Activated T-helper 2 cell treated with anti-CD3 and anti-CD28 coated beads, Interferon-gamma antibody, Interleukin-2, Interleukin-4, amounts not matched to agents 10 μg/mL and 5 μg/mL and 100 μg/mL, durations not matched to agents 14 hours and 24 hours and 36 hours (primary cell): ENCODE data around the gene ARL4A. TPM values are rescaled to one million over a fixed set of nuclear protein-coding genes. Genes with fewer than 3 reads are reported as not detected.
A peak's percentile ranks its signal among the peaks of the same experiment; 100 is the strongest.
"Not testable (repeated sequence)": the region's sequence is repeated elsewhere in the genome, so short reads cannot be mapped to it uniquely, and the experiment has no call there.

ENCODE experiments used
- DNase-seq: peaks from one replicate; pipeline ENCODE4 v3.0.0; 2021; ENCODE audit warnings: low spot score
- H3K27ac Mint-ChIP-seq: one replicate; pipeline ENCODE4 v1.8.0; 2021; ENCODE audit warnings: mixed read lengths
- H3K27me3 Mint-ChIP-seq: one replicate; pipeline ENCODE4 v1.8.0; 2021; ENCODE audit warnings: low read depth, mixed read lengths
- H3K36me3 Mint-ChIP-seq: one replicate; pipeline ENCODE4 v1.8.0; 2021; ENCODE audit warnings: low read depth, mixed read lengths
- H3K4me1 Mint-ChIP-seq: one replicate; pipeline ENCODE4 v1.8.0; 2021; ENCODE audit warnings: low read depth, mixed read lengths
- H3K4me3 Mint-ChIP-seq: one replicate; pipeline ENCODE4 v1.8.0; 2021; ENCODE audit warnings: low read depth, mild to moderate bottlenecking, moderate library complexity, mixed read lengths
- H3K9me3 Mint-ChIP-seq: one replicate; pipeline ENCODE4 v1.8.0; 2021; ENCODE audit warnings: mixed read lengths
- intact Hi-C: fragments of 100-400 bp; cut with micrococcal nuclease; formaldehyde crosslinking; loops from one replicate; pipeline ENCODE4 v1.15.1; 2023
- total RNA-seq: library from RNA; stranded (reverse); gene quantifications from 2 replicates; pipeline ENCODE4 v1.2.3, GENCODE V29; 2022

The ARL4A gene
- total RNA-seq, 1 donor from 2014 or later, result 14.8 TPM

DNA sequence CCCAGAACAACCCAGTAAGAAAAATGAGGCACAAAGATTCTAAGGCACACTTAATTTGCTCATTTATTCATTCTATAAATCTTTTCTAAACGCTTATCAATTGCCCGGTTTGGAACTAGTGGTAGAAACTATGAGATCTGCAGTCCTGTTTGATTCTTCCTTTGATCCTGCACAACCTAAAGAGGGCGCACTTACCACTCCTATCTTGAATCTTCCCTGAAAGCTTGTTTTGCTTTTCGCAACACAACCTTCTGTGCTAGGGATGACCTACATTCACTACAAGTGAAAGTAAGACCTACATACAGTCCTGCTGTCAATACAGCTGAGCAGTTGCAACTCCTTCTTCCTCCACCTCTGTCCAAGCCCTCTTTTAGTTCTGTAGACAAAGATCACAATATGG is 12.6 kb upstream of the ARL4A start:
- peaks cover 7% of the 10 kb centered on the region for H3K4me1 Mint-ChIP-seq
- DNase-seq, result peak; percentile 34
- no peak overlapping the region for H3K4me3 Mint-ChIP-seq
- intact Hi-C loops, result loop anchor here (1.0 kb wide), 1 partner anchor 588 kb away; no protein-coding TSS in a partner anchor
- H3K36me3 Mint-ChIP-seq, result no peaks in the 10 kb centered on the region
- no peak overlapping the region for H3K27ac Mint-ChIP-seq
- peaks cover 3% of the 10 kb centered on the region for H3K27me3 Mint-ChIP-seq
- H3K9me3 Mint-ChIP-seq, result no peaks in the 10 kb centered on the region

DNA sequence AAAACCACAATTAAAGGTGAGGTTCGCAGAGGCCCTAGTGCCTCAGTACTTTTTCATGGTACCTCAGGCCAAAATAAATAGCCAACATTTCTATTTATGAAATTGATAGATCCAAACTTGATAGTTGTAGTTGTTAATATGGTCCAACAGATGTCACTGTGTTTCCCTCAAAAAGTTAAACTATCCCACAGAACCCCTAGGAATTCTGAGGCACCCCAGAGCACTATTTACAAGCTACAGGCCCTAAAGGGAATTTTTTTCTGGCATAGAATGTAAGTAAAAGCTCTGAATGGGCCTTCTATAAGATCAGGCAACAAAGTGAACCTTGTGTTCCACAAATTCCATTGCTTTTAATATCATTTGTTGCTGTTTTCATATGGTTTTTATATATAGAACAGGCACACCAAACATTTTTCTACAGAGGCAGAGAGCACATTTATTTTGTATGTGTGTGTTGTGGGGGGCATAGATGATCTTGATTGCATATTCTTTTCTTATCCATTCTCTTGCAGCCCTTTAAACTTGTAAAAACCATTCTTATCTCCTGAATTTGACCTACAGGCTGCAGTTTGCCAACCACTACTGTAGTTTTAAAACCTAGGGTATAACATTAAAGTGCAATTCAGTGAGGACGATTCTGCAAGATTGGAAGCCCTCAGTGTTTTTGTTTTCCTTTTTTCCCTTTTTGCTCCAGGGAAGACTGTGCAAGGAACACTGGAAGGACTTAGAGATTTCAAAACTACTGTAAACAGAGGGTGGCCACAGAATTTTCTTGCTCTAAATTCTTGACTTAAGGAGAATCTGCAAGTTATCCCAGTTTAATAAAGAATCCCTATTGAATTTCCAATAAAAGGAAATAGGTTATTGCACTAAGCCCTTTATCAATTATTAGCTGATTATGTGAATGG is 3.5 kb upstream of the ARL4A start:
- Mint-ChIP-seq H3K4me1 (peaks cover 24% of the 10 kb centered on the region), H3K27ac (no peak overlapping the region), H3K9me3 (no peaks in the 10 kb centered on the region), H3K4me3 (no peak overlapping the region), H3K27me3 (peaks cover 5% of the 10 kb centered on the region), H3K36me3 (peaks cover 6% of the 10 kb centered on the region)
- intact Hi-C loops, result loop anchor here (10.0 kb wide), 1 partner anchor 411 kb away; no protein-coding TSS in a partner anchor
- no peak for DNase-seq

DNA sequence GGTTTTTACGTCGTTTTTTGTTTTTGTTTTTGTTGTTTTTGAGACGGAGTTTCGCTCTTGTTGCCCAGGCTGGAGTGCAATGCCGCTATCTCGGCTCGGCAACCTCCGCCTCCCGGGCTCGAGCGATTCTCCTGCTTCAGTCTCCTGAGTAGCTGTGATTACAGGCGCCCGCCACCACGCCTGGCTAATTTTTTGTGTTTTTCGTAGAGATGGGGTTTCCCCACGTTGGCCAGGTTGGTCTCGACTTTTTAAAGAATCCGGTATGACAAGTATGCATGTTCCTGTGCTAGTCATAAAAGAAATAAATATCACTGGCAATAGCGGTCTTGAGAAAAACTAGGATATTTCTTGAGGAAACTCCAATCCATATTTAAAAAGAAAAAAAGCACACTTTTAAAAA is 2.7 kb upstream of the ARL4A start:
- DNase-seq, result no peak
- intact Hi-C loops, result loop anchor here (5.0 to 10.0 kb wide), 4 partner anchors 113 to 578 kb away; no protein-coding TSS in a partner anchor
- Mint-ChIP-seq H3K27ac (no peak overlapping the region), H3K4me1 (peaks cover 29% of the 10 kb centered on the region), H3K9me3 (no peaks in the 10 kb centered on the region), H3K4me3 (no peak overlapping the region), H3K27me3 (peaks cover 5% of the 10 kb centered on the region), H3K36me3 (peaks cover 14% of the 10 kb centered on the region)

DNA sequence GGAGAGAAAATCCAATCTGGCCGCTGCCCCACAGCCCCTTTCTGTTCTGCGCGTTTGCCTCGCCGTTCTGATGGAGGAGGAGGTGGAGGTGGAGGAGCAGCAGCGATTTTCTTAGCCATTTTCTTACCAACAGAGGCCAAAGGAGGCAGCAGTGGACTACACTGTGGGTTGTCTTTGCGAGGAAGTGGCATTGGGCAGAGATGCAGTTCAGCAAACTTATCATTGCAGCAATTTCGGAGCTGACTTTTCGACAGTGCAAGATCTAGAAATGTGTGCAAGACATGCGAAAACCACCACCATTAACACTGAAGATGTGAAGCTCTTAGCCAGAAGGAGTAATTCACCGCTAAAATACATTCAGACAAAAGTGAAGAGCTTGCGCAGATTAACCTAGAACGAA is 1.9 kb upstream of the ARL4A start:
- peak; percentile 31 for DNase-seq
- Mint-ChIP-seq H3K9me3 (no peaks in the 10 kb centered on the region), H3K4me3 (peak overlapping the region; percentile 64), H3K36me3 (peaks cover 16% of the 10 kb centered on the region), H3K27me3 (peaks cover 5% of the 10 kb centered on the region), H3K27ac (peak overlapping the region; percentile 74), H3K4me1 (peaks cover 30% of the 10 kb centered on the region)
- intact Hi-C loops, result loop anchor here (5.0 to 10.0 kb wide), 4 partner anchors 112 to 577 kb away; no protein-coding TSS in a partner anchor

DNA sequence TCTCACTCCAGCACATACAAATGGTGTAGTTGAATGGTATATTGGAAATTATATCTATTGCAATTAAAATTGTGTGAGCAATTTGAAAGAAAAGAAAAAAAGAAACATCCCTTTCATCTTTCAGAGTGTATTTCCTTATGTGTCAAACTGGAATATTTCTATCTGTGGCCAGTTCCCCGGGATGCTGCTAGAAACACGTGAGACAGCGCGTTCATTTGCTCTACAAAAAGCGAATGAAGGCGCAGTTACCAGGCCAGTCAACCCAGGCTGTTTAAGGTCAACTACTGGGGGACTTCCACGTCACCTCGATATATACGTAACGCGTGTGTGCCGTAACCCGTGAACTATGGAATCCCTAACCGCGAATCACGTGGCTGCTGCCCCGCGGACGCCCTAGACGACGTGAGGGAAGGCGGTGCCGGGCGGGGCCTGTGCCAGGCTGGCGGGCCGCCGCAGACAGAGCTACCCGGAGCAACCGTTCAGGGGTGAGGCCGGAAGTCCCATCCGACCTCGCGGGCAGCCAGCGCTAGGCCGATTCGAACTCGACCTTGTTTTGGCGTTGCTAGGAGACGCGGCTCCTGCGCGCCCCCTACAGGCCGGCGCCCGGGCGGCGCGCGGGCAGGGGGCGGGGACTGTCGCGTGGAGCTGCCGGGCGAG is 1.1 kb upstream of the ARL4A start:
- Mint-ChIP-seq H3K36me3 (peaks cover 16% of the 10 kb centered on the region), H3K9me3 (no peaks in the 10 kb centered on the region), H3K27ac (peak overlapping the region; percentile 98), H3K4me1 (peaks cover 33% of the 10 kb centered on the region), H3K4me3 (peak overlapping the region; percentile 94), H3K27me3 (peaks cover 5% of the 10 kb centered on the region)
- intact Hi-C loops, result loop anchor here (2.0 to 10.0 kb wide), 7 partner anchors 28 to 576 kb away; no protein-coding TSS in a partner anchor
- peak; percentile 95 for DNase-seq

DNA sequence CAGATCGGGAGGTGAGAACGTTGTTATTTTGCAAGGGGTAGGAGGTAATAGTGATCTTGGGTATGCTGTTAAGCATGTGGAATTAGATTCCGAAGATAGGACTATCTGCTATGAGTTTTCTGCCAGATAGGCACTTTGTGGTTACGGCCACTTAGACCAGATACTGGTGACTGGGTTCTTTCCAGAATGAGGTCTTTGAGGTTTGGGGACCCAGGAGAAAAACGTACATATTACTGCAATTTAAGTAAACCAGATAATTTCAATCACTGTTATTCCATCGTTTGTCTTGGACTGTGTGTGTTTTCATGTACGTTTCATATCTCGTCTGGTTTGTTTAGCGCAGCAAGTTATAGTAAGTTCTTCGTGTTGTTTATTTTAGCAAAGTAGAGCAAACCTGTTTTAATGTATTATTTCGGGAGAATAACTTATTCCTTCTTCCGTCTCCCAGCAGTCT is 312 bp downstream of the ARL4A start:
- peaks cover 16% of the 10 kb centered on the region for H3K36me3 Mint-ChIP-seq
- intact Hi-C loops, result loop anchor here (2.0 to 10.0 kb wide), 7 partner anchors 27 to 575 kb away; no protein-coding TSS in a partner anchor

DNA sequence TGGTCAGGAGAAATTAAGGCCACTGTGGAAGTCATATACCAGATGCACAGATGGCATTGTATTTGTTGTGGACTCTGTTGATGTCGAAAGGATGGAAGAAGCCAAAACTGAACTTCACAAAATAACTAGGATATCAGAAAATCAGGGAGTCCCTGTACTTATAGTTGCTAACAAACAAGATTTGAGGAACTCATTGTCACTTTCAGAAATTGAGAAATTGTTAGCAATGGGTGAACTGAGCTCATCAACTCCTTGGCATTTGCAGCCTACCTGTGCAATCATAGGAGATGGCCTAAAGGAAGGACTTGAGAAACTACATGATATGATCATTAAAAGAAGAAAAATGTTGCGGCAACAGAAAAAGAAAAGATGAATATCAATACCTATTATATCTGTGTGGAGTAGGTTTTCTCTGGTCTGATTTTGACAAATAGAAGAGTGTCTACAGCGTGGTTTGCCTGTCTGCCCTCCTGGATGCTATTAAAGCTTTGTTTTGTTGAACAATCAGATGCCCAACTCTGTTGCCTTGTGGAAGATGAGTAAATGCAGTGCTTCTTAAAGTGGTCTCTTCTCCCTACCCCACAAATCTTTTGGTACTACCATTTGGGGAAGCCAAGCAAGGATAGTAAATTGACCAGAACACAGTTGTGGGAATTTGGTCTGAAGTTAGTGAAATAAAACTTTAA is 1.2 kb downstream of the ARL4A start:
- Mint-ChIP-seq H3K4me3 (peak overlapping the region; percentile 94), H3K4me1 (peaks cover 43% of the 10 kb centered on the region), H3K36me3 (peaks cover 16% of the 10 kb centered on the region)
- H3K9me3 Mint-ChIP-seq, DNase-seq, H3K27me3 Mint-ChIP-seq, H3K27ac Mint-ChIP-seq: not testable (repeated sequence)
- intact Hi-C loops, result loop anchor here (5.0 to 10.0 kb wide), 4 partner anchors 109 to 574 kb away; no protein-coding TSS in a partner anchor

More for the DNA sequence above, 312 bp downstream of the ARL4A start:
- no peak for DNase-seq
- peak overlapping the region; percentile 94 for H3K4me3 Mint-ChIP-seq
- no peaks in the 10 kb centered on the region for H3K9me3 Mint-ChIP-seq
- H3K27me3 Mint-ChIP-seq, result peaks cover 5% of the 10 kb centered on the region
- H3K4me1 Mint-ChIP-seq, result peaks cover 37% of the 10 kb centered on the region
- H3K27ac Mint-ChIP-seq, result peak overlapping the region; percentile 81

DNA sequence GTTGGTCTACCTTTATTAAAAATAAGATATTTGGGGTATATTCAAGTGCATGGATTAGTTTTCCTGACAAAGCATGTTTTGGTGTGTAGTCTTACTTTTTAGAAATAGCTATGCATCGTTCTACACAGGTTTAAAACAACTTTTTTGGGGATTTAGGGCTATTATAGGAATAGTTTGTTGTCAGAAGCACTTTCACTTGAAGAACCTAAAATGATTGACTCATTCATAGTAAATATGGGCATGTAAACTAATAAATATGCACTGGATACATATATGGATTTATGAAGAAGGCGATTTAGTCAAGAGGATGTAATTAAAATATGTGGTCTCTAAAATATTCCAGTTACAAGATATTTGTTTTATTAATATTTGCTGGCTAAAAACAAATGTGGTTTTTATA is 2.0 kb downstream of the ARL4A start:
- peaks cover 16% of the 10 kb centered on the region for H3K36me3 Mint-ChIP-seq
- intact Hi-C loops, result loop anchor here (5.0 to 10.0 kb wide), 4 partner anchors 108 to 573 kb away; no protein-coding TSS in a partner anchor
- no peaks in the 10 kb centered on the region for H3K9me3 Mint-ChIP-seq
- no peak overlapping the region for H3K27ac Mint-ChIP-seq
- peak overlapping the region; percentile 26 for H3K4me3 Mint-ChIP-seq
- no peak for DNase-seq
- H3K27me3 Mint-ChIP-seq, result peaks cover 4% of the 10 kb centered on the region
- H3K4me1 Mint-ChIP-seq, result peaks cover 44% of the 10 kb centered on the region

DNA sequence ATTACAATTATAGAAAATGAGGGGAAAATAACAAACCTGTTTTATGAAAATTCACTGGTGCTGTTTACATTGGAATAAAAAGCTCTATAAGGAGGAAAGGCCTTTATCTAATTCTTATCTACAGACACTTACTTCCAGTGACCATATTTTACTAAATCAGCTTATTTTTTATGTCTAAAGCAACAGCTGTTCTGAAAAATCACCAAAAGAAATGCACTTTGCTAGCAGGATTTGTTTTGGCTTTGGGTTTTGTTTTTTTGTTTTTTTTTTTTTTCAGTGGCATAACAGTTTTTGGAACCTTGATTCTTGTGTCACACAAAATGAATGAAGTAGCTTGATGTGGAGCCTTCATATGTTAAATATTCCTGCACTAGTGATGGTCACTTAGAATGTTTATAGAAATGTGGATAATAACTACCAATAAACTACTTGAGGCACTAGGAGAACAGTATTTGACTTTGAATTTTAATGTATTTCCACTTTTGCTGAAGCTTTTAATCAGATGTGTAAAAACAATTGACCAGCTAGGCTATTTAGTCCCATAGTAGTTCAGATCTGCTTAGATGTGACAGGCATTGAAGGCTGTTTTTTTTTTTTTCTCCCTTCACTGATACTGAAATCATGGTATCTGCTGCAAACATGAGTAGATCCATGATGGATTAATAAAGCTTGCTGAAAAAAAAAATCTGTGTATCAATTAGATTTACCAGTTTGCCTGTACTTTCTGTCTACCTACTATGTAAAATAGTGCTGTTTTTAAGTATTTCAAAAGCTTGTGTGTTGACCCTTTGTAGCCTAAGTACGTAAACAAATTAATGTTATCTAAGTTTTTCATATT is 2.8 kb downstream of the ARL4A start:
- H3K4me3 Mint-ChIP-seq, result no peak overlapping the region
- H3K9me3 Mint-ChIP-seq, result no peaks in the 10 kb centered on the region

DNA sequence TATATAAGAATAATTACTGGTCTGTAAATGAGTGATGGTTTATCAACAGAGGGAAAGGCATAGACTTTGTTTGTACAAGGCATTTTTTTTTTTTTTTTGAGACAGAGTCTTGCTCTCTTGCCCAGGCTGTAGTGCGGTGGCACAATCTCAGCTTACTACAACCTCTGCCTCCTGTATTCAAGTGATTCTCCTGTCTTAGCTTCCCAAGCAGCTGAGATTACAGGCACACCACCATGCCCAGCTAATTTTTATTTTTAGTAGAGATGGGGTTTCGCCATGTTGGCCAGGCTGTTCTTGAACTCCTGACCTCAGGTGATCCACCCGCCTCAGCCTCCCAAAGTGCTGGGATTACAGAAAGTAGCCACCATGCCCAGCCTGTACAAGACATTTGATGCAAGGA is 4.0 kb downstream of the ARL4A start:
- H3K27me3 Mint-ChIP-seq, H3K27ac Mint-ChIP-seq, H3K9me3 Mint-ChIP-seq, H3K4me3 Mint-ChIP-seq, DNase-seq, intact Hi-C loops: not testable (repeated sequence)
- Mint-ChIP-seq H3K36me3 (peaks cover 19% of the 10 kb centered on the region), H3K4me1 (peaks cover 41% of the 10 kb centered on the region)

More for the DNA sequence above, 2.8 kb downstream of the ARL4A start:
- peaks cover 4% of the 10 kb centered on the region for H3K27me3 Mint-ChIP-seq
- H3K27ac Mint-ChIP-seq, result no peak overlapping the region
- intact Hi-C loops, result no loop called here
- peaks cover 19% of the 10 kb centered on the region for H3K36me3 Mint-ChIP-seq
- DNase-seq, result no peak
- H3K4me1 Mint-ChIP-seq, result peaks cover 49% of the 10 kb centered on the region

DNA sequence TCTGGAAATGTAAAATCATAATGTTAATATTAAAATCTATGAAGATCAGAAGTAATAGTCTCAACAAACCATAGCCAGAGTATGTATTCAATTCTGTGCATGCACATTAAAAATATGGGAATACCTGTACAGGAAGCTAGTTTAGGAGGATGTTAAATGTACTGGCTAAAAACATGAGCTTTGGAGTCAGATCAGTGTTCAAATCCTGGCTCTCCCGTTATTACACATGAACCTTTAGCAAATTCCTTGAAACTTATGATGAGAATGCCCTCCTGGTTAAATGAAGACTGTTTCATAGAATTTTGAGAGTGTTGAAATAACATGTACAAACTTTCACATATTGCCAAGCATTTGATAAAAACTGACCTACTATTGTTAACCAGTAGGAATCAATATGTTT is 4.6 kb downstream of the ARL4A start:
- Mint-ChIP-seq H3K4me1 (peaks cover 40% of the 10 kb centered on the region), H3K36me3 (peaks cover 19% of the 10 kb centered on the region)

More for the DNA sequence above, 4.6 kb downstream of the ARL4A start:
- H3K4me3 Mint-ChIP-seq, result no peak overlapping the region
- intact Hi-C loops, result no loop called here
- DNase-seq, result no peak
- no peak overlapping the region for H3K27ac Mint-ChIP-seq
- H3K9me3 Mint-ChIP-seq, result no peaks in the 10 kb centered on the region
- H3K27me3 Mint-ChIP-seq, result no peaks in the 10 kb centered on the region
